Cardiac septum (tissue), 1 donor: ENCODE results near the gene ZWILCH. TPM values are rescaled to one million over a fixed set of nuclear protein-coding genes. Genes with fewer than 3 reads are reported as not detected.

ENCODE experiments used
- DNase-seq: peaks from one replicate; pipeline ENCODE4 v3.0.0-alpha.2; 2020; ENCODE audit warnings: low spot score
- intact Hi-C: fragments of 100-400 bp; cut with DNase I; formaldehyde crosslinking; loops from one replicate; pipeline ENCODE4 v1.14.0; 2022
- microRNA-seq: library from miRNA; unstranded; fragments of <30 nt; microRNA quantifications from one replicate; pipeline ENCODE4 v1.2.0, GENCODE V29; 2020
- total RNA-seq: library from RNA; stranded (reverse); fragmentation: NEBNext Ultra II Directional; extraction: Animal tissue kit (Norgen Biotek cat#: 25700); gene quantifications from one replicate; pipeline ENCODE4 v1.2.1, GENCODE V29; 2021
- donor health status: DM: no; HTN: no; CAD: no.

Gene ZWILCH
- total RNA-seq, 1 donor from 2014 or later, result 3.7 TPM

DNA sequence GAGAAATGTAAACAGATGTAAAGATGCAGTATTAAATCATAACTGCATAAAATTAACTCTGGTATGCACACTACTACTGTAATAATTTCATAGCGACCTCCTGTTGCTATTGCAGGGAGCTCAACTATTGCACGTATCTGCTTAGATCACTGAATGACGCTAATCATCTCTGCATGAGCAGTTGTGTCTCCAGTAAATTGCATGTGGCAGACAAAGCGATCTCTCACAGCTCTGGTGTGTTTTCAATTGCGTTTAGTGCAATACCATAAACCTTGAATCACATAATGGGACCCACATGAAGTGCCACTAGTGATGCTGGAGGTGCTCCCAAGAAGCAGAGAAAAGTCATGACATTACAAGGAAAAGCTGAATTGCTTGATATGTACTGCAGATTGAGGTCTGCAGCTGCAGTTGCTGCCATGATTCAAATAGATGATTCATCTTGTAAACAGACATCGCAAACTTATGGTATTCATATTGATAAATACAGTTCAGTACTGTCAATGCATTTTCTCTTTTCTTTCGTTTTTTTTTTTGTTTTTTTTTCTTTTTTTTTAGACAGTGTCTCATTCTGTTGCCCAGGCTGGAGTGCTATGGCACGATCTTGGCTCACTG lies 90.9 kb downstream of the ZWILCH start:
- intact Hi-C loops, result no loop called here
- DNase-seq, result no peak

DNA sequence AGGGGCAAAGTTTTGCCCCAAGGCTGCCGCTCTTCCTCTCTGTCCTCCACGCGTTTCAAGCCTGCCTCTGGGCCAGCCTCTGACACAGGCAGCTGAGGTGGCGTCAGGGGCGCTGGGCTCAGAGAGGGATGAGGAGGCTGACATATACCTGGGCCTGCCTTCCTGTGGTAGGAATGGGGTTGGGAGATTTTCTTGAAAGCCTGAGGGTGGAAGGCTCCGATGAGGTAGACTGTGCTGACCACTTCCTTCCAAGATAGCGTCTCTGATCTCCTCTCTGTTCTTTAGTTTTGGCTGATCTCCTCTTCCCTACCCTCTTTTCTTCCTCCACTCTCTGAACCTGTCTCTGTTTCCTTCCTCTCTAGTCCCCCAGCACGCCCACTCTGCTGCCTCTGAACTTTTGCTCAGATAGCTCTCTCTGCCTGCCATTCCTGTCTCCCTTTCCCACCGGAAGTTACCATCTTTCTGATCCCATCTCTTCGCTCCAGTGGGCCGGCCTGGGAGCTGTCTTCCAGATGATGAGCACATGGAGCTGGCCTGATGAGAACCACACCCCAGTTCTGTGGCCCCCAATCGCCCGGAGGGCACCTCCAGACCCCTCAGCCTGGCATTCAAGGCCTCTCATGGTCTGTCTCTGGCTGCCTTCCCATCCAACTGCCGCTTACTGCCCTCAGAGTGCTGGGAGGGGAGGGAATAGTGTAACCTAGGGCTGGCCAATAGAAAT lies 93.1 kb downstream of the ZWILCH start:
- no peak for DNase-seq
- intact Hi-C loops, result no loop called here

Small RNA genes within 50 kb of the gene (microRNA-seq; reads per million reads assigned to microRNA genes)
- not detected for gene MIR4512

Other genes starting within 250 kb of the ZWILCH start
- gene DIS3L, start 211.8 kb upstream of the ZWILCH start, total RNA-seq, result 30.9 TPM
- gene TIPIN, start 148.6 kb upstream of the ZWILCH start, total RNA-seq, result 4.3 TPM
- gene MAP2K1, start 118.4 kb upstream of the ZWILCH start, total RNA-seq, result 38.7 TPM
- 32.0 TPM for gene SNAPC5, start 7.6 kb upstream of the ZWILCH start, total RNA-seq
- gene RPL4, start 471 bp upstream of the ZWILCH start, total RNA-seq, result 1,100 TPM
- gene LCTL, start 60.7 kb downstream of the ZWILCH start, total RNA-seq, result not detected
- 50.2 TPM for gene SMAD6, start 196.9 kb downstream of the ZWILCH start, total RNA-seq